Activated CD8-positive, alpha-beta memory T cell treated with anti-CD3 and anti-CD28 coated beads, Interleukin-2, amount 50 U/mL, for 24 hours (primary cell): ENCODE results near the gene SERBP1.
"Not testable (repeated sequence)": the region's sequence is repeated elsewhere in the genome, so short reads cannot be mapped to it uniquely, and the experiment has no call there.

ENCODE experiments used
- DNase-seq: peaks from one replicate; pipeline ENCODE4 v3.0.0-alpha.2; 2020; ENCODE audit errors: extremely low read depth

Gene SERBP1

GRCh38 chr1:67440339-67440738, 10.1 kb upstream of the SERBP1 start:
- no peak for DNase-seq

GRCh38 chr1:67439277-67440029, 9.3 kb upstream of the SERBP1 start:
- no peak for DNase-seq

- no peak for DNase-seq
These were observed 7.8 kb upstream of the SERBP1 start for GRCh38 chr1:67437961-67438360.

- no peak for DNase-seq
These were observed 6.4 kb upstream of the SERBP1 start for GRCh38 chr1:67436511-67437055.

- no peak for DNase-seq
These were observed 4.3 kb upstream of the SERBP1 start for GRCh38 chr1:67434491-67434890.

- DNase-seq: no peak
These were observed 3.6 kb upstream of the SERBP1 start for GRCh38 chr1:67433837-67434236.

- DNase-seq: no peak
These were observed 2.5 kb upstream of the SERBP1 start for GRCh38 chr1:67432745-67433144.

GRCh38 chr1:67431869-67432578, 1.8 kb upstream of the SERBP1 start:
- no peak for DNase-seq

GRCh38 chr1:67431156-67431765, 1.1 kb upstream of the SERBP1 start:
- DNase-seq: no peak

- no peak for DNase-seq
These were observed 459 bp downstream of the SERBP1 start for GRCh38 chr1:67429528-67430357.

- no peak for DNase-seq
These were observed 1.1 kb downstream of the SERBP1 start for GRCh38 chr1:67429011-67429527.

GRCh38 chr1:67427947-67428346, 2.3 kb downstream of the SERBP1 start:
- no peak for DNase-seq

GRCh38 chr1:67427465-67427864, 2.7 kb downstream of the SERBP1 start:
- no peak for DNase-seq

GRCh38 chr1:67420835-67421492, 9.2 kb downstream of the SERBP1 start:
- no peak for DNase-seq

GRCh38 chr1:67418839-67419586, 11.2 kb downstream of the SERBP1 start:
- no peak for DNase-seq

GRCh38 chr1:67417733-67418132, 12.5 kb downstream of the SERBP1 start:
- not testable (repeated sequence) for DNase-seq

GRCh38 chr1:67415041-67415440, 15.2 kb downstream of the SERBP1 start:
- no peak for DNase-seq

GRCh38 chr1:67414574-67414973, 15.6 kb downstream of the SERBP1 start:
- no peak for DNase-seq

GRCh38 chr1:67413101-67413500, 17.1 kb downstream of the SERBP1 start:
- DNase-seq: not testable (repeated sequence)

- DNase-seq: no peak
These were observed 22.1 kb downstream of the SERBP1 start for GRCh38 chr1:67408148-67408547.
